ENCODE results near the gene CHCHD3.

DNA sequence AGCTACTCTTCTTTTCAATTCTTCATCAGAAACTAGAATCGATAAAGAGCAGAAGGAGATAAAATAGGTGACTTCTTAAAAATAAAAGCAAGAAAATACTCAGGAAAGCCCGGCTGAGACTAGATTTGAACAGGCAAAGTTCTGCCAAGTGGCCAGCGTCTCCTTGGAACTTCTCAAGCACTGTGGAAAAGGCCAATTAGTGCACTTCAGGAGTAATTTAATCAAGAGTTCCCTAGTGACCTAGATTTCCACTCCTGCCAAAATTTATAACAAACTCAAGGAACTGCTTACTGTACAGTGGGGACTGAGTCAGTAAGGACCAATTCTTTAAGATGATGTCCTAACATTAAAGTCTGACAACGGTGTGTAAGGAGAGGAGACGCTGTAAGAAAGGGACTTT lies 57.3 kb downstream of the CHCHD3 start:
- TF ChIP-seq GLIS3 (CRISPR knock-in tag; IDR thresholded peaks at IDR 0.05) (no peak), ZFP3 (CRISPR knock-in tag; IDR thresholded peaks at IDR 0.05) (no peak), ARNTL (CRISPR knock-in tag; IDR thresholded peaks at IDR 0.05; ENCODE audit: borderline replicate concordance, low read depth) (no peak), TCF4 (CRISPR knock-in tag; IDR thresholded peaks at IDR 0.05; ENCODE audit: borderline replicate concordance) (no peak), TOX (CRISPR knock-in tag; IDR thresholded peaks at IDR 0.05; ENCODE audit: borderline replicate concordance) (no peak), ZC3H10 (CRISPR knock-in tag; IDR thresholded peaks at IDR 0.05) (no peak)
- TF ChIP-seq, protein P1, sequence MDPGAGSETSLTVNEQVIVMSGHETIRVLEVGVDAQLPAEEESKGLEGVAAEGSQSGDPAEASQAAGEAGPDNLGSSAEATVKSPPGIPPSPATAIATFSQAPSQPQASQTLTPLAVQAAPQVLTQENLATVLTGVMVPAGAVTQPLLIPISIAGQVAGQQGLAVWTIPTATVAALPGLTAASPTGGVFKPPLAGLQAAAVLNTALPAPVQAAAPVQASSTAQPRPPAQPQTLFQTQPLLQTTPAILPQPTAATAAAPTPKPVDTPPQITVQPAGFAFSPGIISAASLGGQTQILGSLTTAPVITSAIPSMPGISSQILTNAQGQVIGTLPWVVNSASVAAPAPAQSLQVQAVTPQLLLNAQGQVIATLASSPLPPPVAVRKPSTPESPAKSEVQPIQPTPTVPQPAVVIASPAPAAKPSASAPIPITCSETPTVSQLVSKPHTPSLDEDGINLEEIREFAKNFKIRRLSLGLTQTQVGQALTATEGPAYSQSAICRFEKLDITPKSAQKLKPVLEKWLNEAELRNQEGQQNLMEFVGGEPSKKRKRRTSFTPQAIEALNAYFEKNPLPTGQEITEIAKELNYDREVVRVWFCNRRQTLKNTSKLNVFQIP (CRISPR knock-in tag; IDR thresholded peaks at IDR 0.05; ENCODE audit: borderline replicate concordance, low read depth): no peak
- TF ChIP-seq, protein P2, sequence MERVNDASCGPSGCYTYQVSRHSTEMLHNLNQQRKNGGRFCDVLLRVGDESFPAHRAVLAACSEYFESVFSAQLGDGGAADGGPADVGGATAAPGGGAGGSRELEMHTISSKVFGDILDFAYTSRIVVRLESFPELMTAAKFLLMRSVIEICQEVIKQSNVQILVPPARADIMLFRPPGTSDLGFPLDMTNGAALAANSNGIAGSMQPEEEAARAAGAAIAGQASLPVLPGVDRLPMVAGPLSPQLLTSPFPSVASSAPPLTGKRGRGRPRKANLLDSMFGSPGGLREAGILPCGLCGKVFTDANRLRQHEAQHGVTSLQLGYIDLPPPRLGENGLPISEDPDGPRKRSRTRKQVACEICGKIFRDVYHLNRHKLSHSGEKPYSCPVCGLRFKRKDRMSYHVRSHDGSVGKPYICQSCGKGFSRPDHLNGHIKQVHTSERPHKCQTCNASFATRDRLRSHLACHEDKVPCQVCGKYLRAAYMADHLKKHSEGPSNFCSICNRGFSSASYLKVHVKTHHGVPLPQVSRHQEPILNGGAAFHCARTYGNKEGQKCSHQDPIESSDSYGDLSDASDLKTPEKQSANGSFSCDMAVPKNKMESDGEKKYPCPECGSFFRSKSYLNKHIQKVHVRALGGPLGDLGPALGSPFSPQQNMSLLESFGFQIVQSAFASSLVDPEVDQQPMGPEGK (CRISPR knock-in tag; IDR thresholded peaks at IDR 0.05; ENCODE audit: borderline replicate concordance): no peak
- TF ChIP-seq, protein P3, sequence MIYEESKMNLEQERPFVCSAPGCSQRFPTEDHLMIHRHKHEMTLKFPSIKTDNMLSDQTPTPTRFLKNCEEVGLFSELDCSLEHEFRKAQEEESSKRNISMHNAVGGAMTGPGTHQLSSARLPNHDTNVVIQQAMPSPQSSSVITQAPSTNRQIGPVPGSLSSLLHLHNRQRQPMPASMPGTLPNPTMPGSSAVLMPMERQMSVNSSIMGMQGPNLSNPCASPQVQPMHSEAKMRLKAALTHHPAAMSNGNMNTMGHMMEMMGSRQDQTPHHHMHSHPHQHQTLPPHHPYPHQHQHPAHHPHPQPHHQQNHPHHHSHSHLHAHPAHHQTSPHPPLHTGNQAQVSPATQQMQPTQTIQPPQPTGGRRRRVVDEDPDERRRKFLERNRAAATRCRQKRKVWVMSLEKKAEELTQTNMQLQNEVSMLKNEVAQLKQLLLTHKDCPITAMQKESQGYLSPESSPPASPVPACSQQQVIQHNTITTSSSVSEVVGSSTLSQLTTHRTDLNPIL (CRISPR knock-in tag; IDR thresholded peaks at IDR 0.05; ENCODE audit: low read depth): no peak
- TF ChIP-seq, protein P4, sequence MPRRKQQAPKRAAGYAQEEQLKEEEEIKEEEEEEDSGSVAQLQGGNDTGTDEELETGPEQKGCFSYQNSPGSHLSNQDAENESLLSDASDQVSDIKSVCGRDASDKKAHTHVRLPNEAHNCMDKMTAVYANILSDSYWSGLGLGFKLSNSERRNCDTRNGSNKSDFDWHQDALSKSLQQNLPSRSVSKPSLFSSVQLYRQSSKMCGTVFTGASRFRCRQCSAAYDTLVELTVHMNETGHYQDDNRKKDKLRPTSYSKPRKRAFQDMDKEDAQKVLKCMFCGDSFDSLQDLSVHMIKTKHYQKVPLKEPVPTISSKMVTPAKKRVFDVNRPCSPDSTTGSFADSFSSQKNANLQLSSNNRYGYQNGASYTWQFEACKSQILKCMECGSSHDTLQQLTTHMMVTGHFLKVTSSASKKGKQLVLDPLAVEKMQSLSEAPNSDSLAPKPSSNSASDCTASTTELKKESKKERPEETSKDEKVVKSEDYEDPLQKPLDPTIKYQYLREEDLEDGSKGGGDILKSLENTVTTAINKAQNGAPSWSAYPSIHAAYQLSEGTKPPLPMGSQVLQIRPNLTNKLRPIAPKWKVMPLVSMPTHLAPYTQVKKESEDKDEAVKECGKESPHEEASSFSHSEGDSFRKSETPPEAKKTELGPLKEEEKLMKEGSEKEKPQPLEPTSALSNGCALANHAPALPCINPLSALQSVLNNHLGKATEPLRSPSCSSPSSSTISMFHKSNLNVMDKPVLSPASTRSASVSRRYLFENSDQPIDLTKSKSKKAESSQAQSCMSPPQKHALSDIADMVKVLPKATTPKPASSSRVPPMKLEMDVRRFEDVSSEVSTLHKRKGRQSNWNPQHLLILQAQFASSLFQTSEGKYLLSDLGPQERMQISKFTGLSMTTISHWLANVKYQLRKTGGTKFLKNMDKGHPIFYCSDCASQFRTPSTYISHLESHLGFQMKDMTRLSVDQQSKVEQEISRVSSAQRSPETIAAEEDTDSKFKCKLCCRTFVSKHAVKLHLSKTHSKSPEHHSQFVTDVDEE (CRISPR knock-in tag; IDR thresholded peaks at IDR 0.05): no peak

Data from SK-N-SH treated with all-trans-retinoic acid at 6 μM for 48 hours (cell line).